Kidney (tissue), 14 donors: ENCODE results near the gene AURKA. TPM values are rescaled to one million over a fixed set of nuclear protein-coding genes. Genes with fewer than 3 reads are reported as not detected.

Experiments used
- DNase-seq, 5 donors: peaks; one replicate each; pipeline ENCODE4 v3.0.0-alpha.2; 2013 to 2020
- FAIRE-seq: peaks from 2 replicates; lab custom pipeline; 2012; peaks lifted over from hg19 to GRCh38; lab: Jason Lieb, UNC
- H3K27ac ChIP-seq, 2 donors: one replicate each; pipeline ENCODE4 v1.7.0; 2013; ENCODE audit warnings: low read depth in 2 of 2, low read length in 2 of 2, inconsistent platforms in 1 of 2
- H3K27me3 ChIP-seq: one replicate; pipeline ENCODE4 v1.7.1; 2013; ENCODE audit warnings: low read length, inconsistent platforms; ENCODE audit not compliant: control insufficient read depth, insufficient read depth
- H3K36me3 ChIP-seq, 3 donors: one replicate each; pipeline versions ENCODE4 v1.7.0 to v1.7.1; 2013; ENCODE audit warnings: low read length in 3 of 3, control low read depth in 1 of 3, inconsistent platforms in 1 of 3; ENCODE audit not compliant: insufficient read depth in 3 of 3, control insufficient read depth in 2 of 3
- H3K4me1 ChIP-seq, 3 donors: one replicate each; pipeline versions ENCODE4 v1.7.0 to v1.7.1; 2013; ENCODE audit warnings: low read length in 3 of 3, inconsistent platforms in 1 of 3, low read depth in 1 of 3; ENCODE audit not compliant: control insufficient read depth in 2 of 3, insufficient read depth in 2 of 3
- H3K4me3 ChIP-seq, 3 donors: one replicate each; pipeline versions ENCODE4 v1.7.0 to v1.8.1; 2013; ENCODE audit warnings: low read length in 3 of 3, control low read depth in 1 of 3, inconsistent platforms in 1 of 3
- H3K9ac ChIP-seq, 3 donors: one replicate each; pipeline versions ENCODE4 v1.7.0 to v1.7.1; 2013; ENCODE audit warnings: low read length in 3 of 3, control low read depth in 1 of 3, inconsistent platforms in 1 of 3
- H3K9me3 ChIP-seq, 3 donors: one replicate each; pipeline versions ENCODE4 v1.7.0 to v1.7.1; 2013; ENCODE audit warnings: low read length in 3 of 3, control low read depth in 1 of 3, inconsistent platforms in 1 of 3; ENCODE audit not compliant: control insufficient read depth in 2 of 3, insufficient read depth in 1 of 3
- CTCF ChIP-seq: IDR thresholded peaks from 3 replicates; pipeline ENCODE4 v1.5.1; 2012; ENCODE audit warnings: mild to moderate bottlenecking, moderate library complexity, borderline replicate concordance; ENCODE audit not compliant: insufficient read depth; ENCODE audit errors: extremely low read depth
- intact Hi-C: fragments of 100-400 bp; cut with DNase I; formaldehyde crosslinking; loops from one replicate; pipeline ENCODE4 v1.11.1; 2022
- polyA plus RNA-seq: library from polyadenylated mRNA; stranded (reverse); fragments of 350-450 nt; fragmentation: Illumina TruSeq; extraction: RNeasy Lipid Tissue Mini Kit (QIAGEN cat#74804); gene quantifications from one replicate; pipeline ENCODE4 v1.2.3, GENCODE V29; 2014; ENCODE audit warnings: low read depth, low replicate concordance; ENCODE audit not compliant: insufficient read depth
- total RNA-seq: library from RNA; stranded (reverse); fragmentation: NEBNext Ultra II Directional; extraction: Animal tissue kit (Norgen Biotek cat#: 25700); gene quantifications from one replicate; pipeline ENCODE4 v1.2.1, GENCODE V29; 2021
- donor health status: control.
- donor health status: control.
- donor health status: control.
- donor health status: control.
- donor health status: control.
- donor health status: DM: yes; HTN: yes; CAD: no.
- donor health status: Normal renal cell carcinoma (clear cell type).

The AURKA gene
- total and polyA plus RNA-seq, 2 donors from 2014 or later: 2.7 to 3.3 TPM

GRCh38 chr20:56362833-56363413 is 29.1 kb downstream of the AURKA start:
- H3K9ac ChIP-seq: no peak overlapping the region
- no peaks in the 10 kb centered on the region for H3K27me3 ChIP-seq
- H3K27ac ChIP-seq: peak overlapping the region in 1 of 2 donors; percentile 48
- no peak for FAIRE-seq
- H3K9me3 ChIP-seq: no peaks in the 10 kb centered on the region
- H3K36me3 ChIP-seq: peaks cover 0 to 17% (median 4%) of the 10 kb centered on the region in 3 donors
- TF ChIP-seq CTCF: no peak
- H3K4me3 ChIP-seq: no peak overlapping the region
- H3K4me1 ChIP-seq: peaks cover 0 to 10% (median 8%) of the 10 kb centered on the region in 3 donors
- intact Hi-C loops: no loop called here
- peak in 3 of 5 donors; percentile 3 to 74 (median 33) for DNase-seq

GRCh38 chr20:56361900-56362299 is 30.1 kb downstream of the AURKA start:
- no peak for TF ChIP-seq CTCF
- no peak overlapping the region for H3K27ac ChIP-seq
- no peaks in the 10 kb centered on the region for H3K9me3 ChIP-seq
- peaks cover 0 to 12% (median 4%) of the 10 kb centered on the region in 3 donors for H3K36me3 ChIP-seq
- no peak overlapping the region for H3K4me3 ChIP-seq
- H3K9ac ChIP-seq: no peak overlapping the region
- intact Hi-C loops: no loop called here
- H3K27me3 ChIP-seq: no peaks in the 10 kb centered on the region
- peaks cover 0 to 11% (median 8%) of the 10 kb centered on the region in 3 donors for H3K4me1 ChIP-seq
- DNase-seq: no peak
- FAIRE-seq: no peak

GRCh38 chr20:56360908-56361205 is 31.2 kb downstream of the AURKA start:
- Histone ChIP-seq H3K27ac (no peak overlapping the region), H3K4me1 (peaks cover 0 to 11% (median 8%) of the 10 kb centered on the region in 3 donors), H3K36me3 (peaks cover 0 to 2% (median under 1%) of the 10 kb centered on the region in 3 donors), H3K4me3 (no peak overlapping the region), H3K27me3 (no peaks in the 10 kb centered on the region), H3K9ac (no peak overlapping the region), H3K9me3 (no peaks in the 10 kb centered on the region)
- TF ChIP-seq CTCF: no peak
- DNase-seq: no peak
- no peak for FAIRE-seq
- intact Hi-C loops: no loop called here
